Measurements from ENCODE around the gene UNC50.

The UNC50 gene, protein sequence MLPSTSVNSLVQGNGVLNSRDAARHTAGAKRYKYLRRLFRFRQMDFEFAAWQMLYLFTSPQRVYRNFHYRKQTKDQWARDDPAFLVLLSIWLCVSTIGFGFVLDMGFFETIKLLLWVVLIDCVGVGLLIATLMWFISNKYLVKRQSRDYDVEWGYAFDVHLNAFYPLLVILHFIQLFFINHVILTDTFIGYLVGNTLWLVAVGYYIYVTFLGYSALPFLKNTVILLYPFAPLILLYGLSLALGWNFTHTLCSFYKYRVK

DNA sequence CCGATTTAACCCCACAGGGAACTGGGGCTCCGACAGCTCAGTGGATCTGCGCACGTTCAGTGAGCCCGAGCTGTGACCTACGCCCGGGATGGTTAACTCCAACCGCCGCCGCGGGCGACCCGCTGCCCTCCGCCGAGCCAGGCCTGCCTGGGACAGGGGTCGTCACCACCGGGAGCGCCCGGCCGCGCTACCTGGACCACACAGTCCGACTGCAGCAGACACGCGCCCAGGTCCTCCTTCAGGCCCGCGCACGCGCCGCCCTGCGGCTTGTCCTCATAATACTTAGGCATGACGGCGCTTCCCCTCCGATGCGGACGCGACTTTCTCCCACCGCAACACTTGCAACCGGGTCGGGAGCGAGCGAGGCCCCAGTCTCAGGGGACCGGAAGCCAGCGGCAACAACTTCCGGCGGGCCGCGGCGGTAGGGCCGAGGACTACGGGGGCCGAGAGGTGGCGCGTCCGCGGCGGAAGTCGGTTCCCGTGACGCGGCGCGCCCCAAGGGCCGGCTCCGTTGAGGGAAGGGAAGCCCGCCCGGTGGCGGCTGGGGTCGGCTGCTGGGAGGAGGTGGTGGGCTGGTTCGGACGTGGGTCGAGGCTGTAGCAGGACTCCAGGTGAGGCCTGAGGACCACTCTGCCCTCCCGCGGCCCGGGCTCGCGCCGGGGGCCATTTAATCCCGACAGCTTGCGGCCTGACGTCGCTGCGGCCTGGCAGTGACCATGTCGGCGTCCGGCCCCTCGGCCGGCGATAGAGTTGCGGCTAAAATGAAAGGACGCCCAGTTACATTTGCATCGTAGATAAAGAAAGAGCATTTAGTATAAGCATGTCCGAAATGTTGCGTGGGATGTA, at the start of gene UNC50, which contains the start of gene COA5:
Gene UNC50 (plus strand): TSS at position 474 of the 846 bp plus-strand sequence. CDS start 1,171 bp downstream, outside the sequence.
Gene COA5 (minus strand): TSS at position 397 of the 846 bp plus-strand sequence. CDS start 107 bp downstream, at position 290.
- peak; percentile 58 to 89 for DNase-seq

- DNase-seq: no peak
Measured at GRCh38 chr2:98558852-98559530, 49.4 kb upstream of the UNC50 start.

GRCh38 chr2:98559581-98559980, 48.8 kb upstream of the UNC50 start:
- DNase-seq: no peak

- DNase-seq: no peak
Measured at GRCh38 chr2:98560256-98560771, 48.1 kb upstream of the UNC50 start.

GRCh38 chr2:98561018-98561417, 47.4 kb upstream of the UNC50 start:
- no peak for DNase-seq

- no peak for DNase-seq
Measured at GRCh38 chr2:98561902-98562695, 46.3 kb upstream of the UNC50 start.

DNA sequence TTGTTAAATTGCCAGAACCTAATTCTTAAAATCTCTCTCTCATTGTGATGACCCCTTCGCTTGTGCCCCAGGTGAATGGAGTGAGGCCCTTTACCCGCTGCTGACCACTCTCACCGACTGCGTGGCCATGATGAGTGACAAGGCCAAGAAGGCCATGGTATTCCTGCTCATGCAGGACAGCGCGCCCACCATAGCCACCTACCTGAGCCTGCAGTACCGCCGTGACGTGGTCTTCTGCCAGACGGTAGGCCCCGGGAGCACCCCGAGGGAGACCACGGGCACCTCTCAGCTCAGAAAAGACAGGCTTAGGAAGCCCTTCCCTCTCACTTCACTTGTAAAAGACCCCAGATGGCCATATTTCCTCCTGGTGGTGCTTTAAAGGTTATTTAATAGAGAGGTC, 45.0 kb upstream of the UNC50 start:
- DNase-seq: no peak

DNA sequence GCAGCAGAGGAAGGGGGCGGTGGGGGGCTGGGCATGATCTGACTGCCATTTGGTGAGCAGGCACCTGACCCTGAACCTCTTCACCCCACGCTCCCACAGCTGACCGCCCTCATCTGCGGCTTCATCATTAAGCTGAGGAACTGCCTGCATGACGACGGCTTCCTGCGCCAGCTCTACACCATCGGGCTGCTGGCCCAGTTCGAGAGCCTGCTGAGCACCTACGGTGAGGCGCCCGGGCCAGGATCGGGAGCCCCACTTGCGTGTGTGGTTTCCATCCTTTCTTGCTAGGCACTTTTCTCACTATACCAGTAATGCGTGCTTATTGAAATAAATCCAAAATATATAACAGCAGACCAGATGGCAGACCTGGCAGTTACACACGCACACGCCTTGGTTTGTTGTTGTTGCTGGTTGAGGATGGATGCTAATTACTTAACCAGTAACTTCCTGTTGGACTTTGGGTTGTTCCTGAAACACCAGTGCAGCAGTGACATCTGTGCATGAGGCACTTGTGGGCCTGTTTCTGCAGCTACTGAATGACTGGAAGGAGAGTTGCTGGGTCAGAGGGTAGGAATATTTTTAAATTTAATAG, 43.8 kb upstream of the UNC50 start:
- DNase-seq: no peak

DNA sequence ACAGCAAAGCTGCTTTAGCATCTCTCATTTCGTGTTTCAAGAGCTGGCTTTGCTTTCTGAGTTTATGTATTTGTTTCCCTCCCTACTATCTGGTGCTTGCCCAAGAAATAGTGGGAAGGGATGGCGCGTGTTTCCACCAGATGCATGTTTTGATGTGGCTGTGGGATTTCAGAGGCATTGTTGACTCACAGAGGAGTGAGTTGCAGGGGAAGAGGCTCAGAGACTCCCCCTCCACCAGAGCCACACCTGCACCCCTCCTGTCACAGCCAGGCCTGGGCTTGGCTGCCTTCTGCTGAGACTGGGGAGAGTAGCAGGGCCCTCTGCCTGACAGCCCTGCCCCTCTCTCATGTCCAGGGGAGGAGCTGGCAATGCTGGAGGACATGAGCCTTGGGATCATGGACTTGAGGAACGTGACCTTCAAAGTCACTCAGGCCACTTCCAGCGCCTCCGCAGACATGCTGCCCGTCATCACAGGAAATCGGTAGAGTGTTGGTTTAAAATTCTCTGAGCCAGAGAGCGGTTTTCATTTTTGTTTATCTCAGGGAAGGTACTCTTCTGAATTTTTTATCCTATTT, 43.0 kb upstream of the UNC50 start:
- DNase-seq: no peak

DNA sequence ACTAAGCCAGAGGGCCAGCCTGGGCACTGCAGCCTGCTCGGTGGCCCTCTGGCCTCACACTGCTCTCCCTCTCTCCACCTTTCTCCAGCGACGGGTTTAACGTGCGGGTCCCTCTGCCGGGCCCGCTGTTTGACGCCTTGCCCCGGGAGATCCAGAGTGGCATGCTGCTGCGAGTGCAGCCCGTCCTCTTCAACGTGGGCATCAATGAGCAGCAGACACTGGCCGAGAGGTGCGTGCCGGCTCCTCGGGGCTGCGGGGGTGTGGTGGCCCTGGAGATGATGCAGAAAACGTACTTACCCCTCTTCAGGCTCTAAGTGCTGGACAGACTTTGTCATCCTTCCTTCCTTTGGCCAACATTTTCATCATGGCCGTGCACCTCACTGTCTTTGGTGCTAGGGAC, 42.4 kb upstream of the UNC50 start:
- no peak for DNase-seq

GRCh38 chr2:98568161-98568956, 40.0 kb upstream of the UNC50 start:
- no peak for DNase-seq

GRCh38 chr2:98569197-98569793, 39.1 kb upstream of the UNC50 start:
- DNase-seq: peak; percentile 22 to 23

GRCh38 chr2:98569915-98570314, 38.5 kb upstream of the UNC50 start:
- no peak for DNase-seq

- DNase-seq: no peak
Measured at GRCh38 chr2:98570356-98570755, 38.0 kb upstream of the UNC50 start.

DNA sequence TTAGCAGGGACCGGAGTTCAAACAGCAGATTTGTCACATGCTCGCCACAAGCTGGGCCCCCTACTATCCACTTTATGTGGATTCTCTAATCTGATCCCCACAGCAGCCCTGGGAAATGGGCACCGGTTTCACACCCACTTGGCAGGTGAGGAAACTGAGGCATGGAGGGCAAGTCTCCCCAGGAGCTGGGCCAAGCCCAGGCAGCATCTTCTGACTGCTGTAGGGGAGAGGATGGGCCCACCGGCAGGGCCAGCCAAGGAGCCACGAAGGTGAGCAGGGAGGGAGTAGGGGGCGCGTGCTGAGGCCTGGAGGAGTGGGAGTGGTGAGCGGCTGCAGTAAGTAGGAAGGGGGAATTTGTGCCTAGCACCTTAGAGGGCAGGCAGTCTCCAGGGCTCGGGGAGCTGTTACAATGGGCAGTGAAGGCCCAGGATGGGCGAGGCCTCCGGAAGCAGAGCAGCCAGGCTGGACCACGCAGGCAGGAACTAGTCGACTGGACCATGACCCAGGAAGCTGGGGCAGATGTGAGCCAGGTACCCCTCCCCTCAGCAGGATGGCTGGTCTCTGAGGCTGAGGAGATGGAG, 37.2 kb upstream of the UNC50 start:
- no peak for DNase-seq

- DNase-seq: no peak
Measured at GRCh38 chr2:98571796-98572195, 36.6 kb upstream of the UNC50 start.

- DNase-seq: no peak
Measured at GRCh38 chr2:98572211-98572610, 36.2 kb upstream of the UNC50 start.

DNA sequence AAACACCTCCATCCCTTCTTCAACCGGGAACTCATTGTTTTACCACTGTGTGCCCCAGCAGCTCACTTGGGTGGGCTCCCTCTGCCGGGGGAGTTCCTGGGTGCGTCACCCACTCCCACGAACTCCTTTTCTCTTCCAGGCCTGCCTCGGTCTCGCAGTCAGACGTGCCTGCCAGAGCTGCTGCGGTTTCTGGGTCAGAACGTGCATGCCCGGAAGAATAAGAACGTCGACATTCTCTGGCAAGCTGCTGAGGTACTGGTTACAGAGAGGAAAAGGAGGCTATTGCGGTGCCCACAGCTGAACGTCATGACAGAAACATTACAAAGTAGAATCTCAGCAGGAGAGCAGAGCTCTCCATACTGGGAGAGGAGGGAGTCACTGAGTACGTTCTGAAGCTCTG, 35.7 kb upstream of the UNC50 start:
- no peak for DNase-seq

- no peak for DNase-seq
Measured at GRCh38 chr2:98573426-98573825, 35.0 kb upstream of the UNC50 start.
